OCI-LY3 (cell line): ENCODE data around the gene AMFR.

Experiments
- CTCF ChIP-seq: fragments of 200-600, 300-600 bp; sonication (generic); IDR thresholded peaks from 2 replicates; pipeline ENCODE4 v1.5.1; 2014; ENCODE audit warnings: antibody characterized with exemption, low read length, low read depth
- EZH2phosphoT487 ChIP-seq: fragments of 200-600 bp; shearing (Covaris generic); IDR thresholded peaks from 2 replicates; pipeline ENCODE4 v1.6.1; 2018; ENCODE audit warnings: antibody characterized with exemption, mixed run types, low read depth

- TF ChIP-seq CTCF (no peak), EZH2phosphoT487 (no peak)
Measured at GRCh38 chr16:56346131-56346890, 79.0 kb downstream of the AMFR start.
